H1 (cell line): ENCODE measurements around the gene DNAJA1. TPM values are rescaled to one million over a fixed set of nuclear protein-coding genes. Genes with fewer than 3 reads are reported as not detected.

Experiments
- CTCF ChIA-PET: fragments of 300-600 bp; sonication (Branson Sonifier 250); formaldehyde crosslinking; loops from one replicate; lab custom pipeline; 2021; ENCODE audit not compliant: partially characterized antibody; lab: Charles Lee
- POLR2A ChIA-PET: fragments of 300-600 bp; sonication (Branson Sonifier 250); formaldehyde crosslinking; loops from one replicate; lab custom pipeline; 2021; ENCODE audit warnings: inconsistent platforms; ENCODE audit not compliant: partially characterized antibody; lab: Charles Lee
- DNase-seq, 2 experiments: peaks; one replicate each; pipeline versions ENCODE4 v3.0.0 to v3.0.0-alpha.2; 2010 to 2022; ENCODE audit warnings: low spot score in 2 of 2, low read depth in 1 of 2, mixed read lengths in 1 of 2
- FAIRE-seq: peaks from 2 replicates; lab custom pipeline; 2011; peaks lifted over from hg19 to GRCh38; lab: Jason Lieb, UNC
- H2AFZ ChIP-seq: 2 replicates; pipeline ENCODE4 v1.8.1; 2012; ENCODE audit warnings: low read length, inconsistent platforms
- H2AK5ac ChIP-seq: 2 replicates; pipeline ENCODE4 v1.6.1; 2013; ENCODE audit warnings: low read depth, low read length
- H2BK120ac ChIP-seq: replicated peaks from 2 replicates; pipeline ENCODE3; 2013; ENCODE audit warnings: low read depth, low read length, inconsistent platforms
- H2BK12ac ChIP-seq: 2 replicates; pipeline ENCODE4 v1.6.1; 2013; ENCODE audit warnings: low read depth, low read length
- H2BK15ac ChIP-seq: 2 replicates; pipeline ENCODE4 v1.6.1; 2013; ENCODE audit warnings: low read length
- H2BK20ac ChIP-seq: 2 replicates; pipeline ENCODE4 v1.6.1; 2013; ENCODE audit warnings: low read length
- H2BK5ac ChIP-seq: 2 replicates; pipeline ENCODE4 v1.6.1; 2013; ENCODE audit warnings: low read depth, low read length
- H3K14ac ChIP-seq: 2 replicates; pipeline ENCODE4 v1.6.1; 2013; ENCODE audit warnings: inconsistent platforms; ENCODE audit not compliant: insufficient read length
- H3K18ac ChIP-seq: 2 replicates; pipeline ENCODE4 v1.6.1; 2013; ENCODE audit warnings: low read length; ENCODE audit errors: extremely low read depth
- H3K23ac ChIP-seq: 2 replicates; pipeline ENCODE4 v1.6.1; 2013; ENCODE audit warnings: inconsistent platforms; ENCODE audit not compliant: insufficient read length
- H3K23me2 ChIP-seq: 2 replicates; pipeline ENCODE4 v1.6.1; 2013; ENCODE audit warnings: low read depth, low read length
- H3K27ac ChIP-seq: 2 replicates; pipeline ENCODE4 v1.6.1; 2011; ENCODE audit warnings: low read depth, low read length, inconsistent platforms
- H3K27me3 ChIP-seq, 4 experiments: replicated peaks in 1 of 4; 1 replicate in 1 of 4; 2 replicates in 3 of 4; pipeline versions ENCODE4 v1.6.1 to v1.8.1; 2011 to 2013; ENCODE audit warnings: low read length in 3 of 4, mild to moderate bottlenecking in 3 of 4, inconsistent platforms in 2 of 4, mixed read lengths in 2 of 4, moderate library complexity in 1 of 4; ENCODE audit not compliant: control insufficient read depth in 3 of 4, insufficient read depth in 3 of 4; ENCODE audit errors: extremely low read depth in 1 of 4
- H3K36me3 ChIP-seq, 4 experiments: 2 replicates each; pipeline versions ENCODE4 v1.6.1 to v1.8.1; 2011 to 2013; ENCODE audit warnings: mild to moderate bottlenecking in 4 of 4, low read length in 3 of 4, moderate library complexity in 2 of 4, control low read depth in 1 of 4, inconsistent platforms in 1 of 4; ENCODE audit not compliant: insufficient read depth in 4 of 4, control insufficient read depth in 2 of 4
- H3K4ac ChIP-seq: replicated peaks from 2 replicates; pipeline ENCODE3; 2013; ENCODE audit warnings: low read length, low read depth, mixed read lengths, inconsistent platforms; ENCODE audit not compliant: insufficient read length
- H3K4me1 ChIP-seq, 4 experiments: replicated peaks in 1 of 4; 1 replicate in 1 of 4; 2 replicates in 3 of 4; pipeline versions ENCODE4 v1.6.1 to v1.8.1; 2011 to 2013; ENCODE audit warnings: low read length in 3 of 4, inconsistent platforms in 2 of 4, mixed read lengths in 1 of 4; ENCODE audit not compliant: insufficient read depth in 4 of 4, control insufficient read depth in 3 of 4
- H3K4me2 ChIP-seq, 2 experiments: 2 replicates each; pipeline versions ENCODE4 v1.6.1 to v1.8.1; 2011 to 2013; ENCODE audit warnings: low read depth in 2 of 2, low read length in 2 of 2, control low read depth in 1 of 2, inconsistent platforms in 1 of 2, mild to moderate bottlenecking in 1 of 2; ENCODE audit not compliant: insufficient read depth in 1 of 2
- H3K4me3 ChIP-seq, 4 experiments: fragments of 200-600, 300-600 bp in 1 of 4; sonication (generic), shearing (Covaris generic), sonication (Bioruptor Twin) in 1 of 4; 2 replicates each; pipeline versions ENCODE4 v1.5.1 to v1.8.1; 2011 to 2016; ENCODE audit warnings: low read length in 4 of 4, low read depth in 3 of 4, control low read depth in 2 of 4, inconsistent platforms in 2 of 4, mild to moderate bottlenecking in 2 of 4, mixed read lengths in 1 of 4, moderate library complexity in 1 of 4; ENCODE audit not compliant: insufficient read depth in 2 of 4; ENCODE audit errors: extremely low read depth in 1 of 4
- H3K56ac ChIP-seq: replicated peaks from 2 replicates; pipeline ENCODE3; 2013; ENCODE audit warnings: low read depth, mild to moderate bottlenecking, mixed read lengths, low read length, inconsistent platforms; ENCODE audit not compliant: insufficient read length
- H3K79me1 ChIP-seq: 2 replicates; pipeline ENCODE4 v1.6.1; 2013; ENCODE audit warnings: low read depth, low read length, control low read depth
- H3K79me2 ChIP-seq, 2 experiments: 2 replicates each; pipeline versions ENCODE4 v1.6.1 to v1.8.1; 2012 to 2013; ENCODE audit warnings: low read length in 2 of 2, mild to moderate bottlenecking in 2 of 2, inconsistent platforms in 1 of 2; ENCODE audit not compliant: insufficient read depth in 2 of 2, control insufficient read depth in 1 of 2
- H3K9ac ChIP-seq, 4 experiments: replicated peaks in 1 of 4; 1 replicate in 1 of 4; 2 replicates in 3 of 4; pipeline versions ENCODE4 v1.6.1 to v1.8.1; 2011 to 2013; ENCODE audit warnings: low read depth in 3 of 4, low read length in 3 of 4, control low read depth in 2 of 4, mild to moderate bottlenecking in 2 of 4, moderate library complexity in 2 of 4, inconsistent platforms in 1 of 4; ENCODE audit errors: extremely low read depth in 1 of 4
- H3K9me3 ChIP-seq, 2 experiments: 2 replicates each; pipeline versions ENCODE4 v1.6.1 to v1.8.1; 2012 to 2013; ENCODE audit warnings: mild to moderate bottlenecking in 2 of 2, moderate library complexity in 2 of 2, control low read depth in 1 of 2, inconsistent platforms in 1 of 2, low read depth in 1 of 2, low read length in 1 of 2, mixed read lengths in 1 of 2; ENCODE audit not compliant: insufficient read depth in 2 of 2
- H4K20me1 ChIP-seq, 2 experiments: replicated peaks in 1 of 2; 2 replicates each; pipeline versions ENCODE3 to v1.8.1; 2011 to 2013; ENCODE audit warnings: inconsistent platforms in 2 of 2, low read length in 2 of 2, mild to moderate bottlenecking in 1 of 2; ENCODE audit not compliant: insufficient read depth in 2 of 2, control insufficient read depth in 1 of 2
- H4K5ac ChIP-seq: 2 replicates; pipeline ENCODE4 v1.6.1; 2013; ENCODE audit warnings: low read length, low read depth, mixed read lengths, inconsistent platforms; ENCODE audit not compliant: insufficient read length
- H4K8ac ChIP-seq: 2 replicates; pipeline ENCODE4 v1.8.0; 2013; ENCODE audit warnings: mild to moderate bottlenecking, moderate library complexity, low read length, inconsistent platforms; ENCODE audit not compliant: insufficient read depth; ENCODE audit errors: extremely low read depth
- H4K91ac ChIP-seq: replicated peaks from 2 replicates; pipeline ENCODE3; 2013; ENCODE audit warnings: low read length, mixed read lengths, inconsistent platforms; ENCODE audit not compliant: insufficient read length
- ASH2L ChIP-seq: fragments of 200-600, 300-600 bp; sonication (generic); IDR thresholded peaks from one replicate; pipeline ENCODE4 v1.7.1; 2017; ENCODE audit warnings: low read length
- CBX5 ChIP-seq: fragments of 300-800, 300-1000 bp; sonication (generic); IDR thresholded peaks from 2 replicates; pipeline ENCODE4 v1.7.1; 2016; ENCODE audit warnings: antibody characterized with exemption, low read length, low read depth
- CBX8 ChIP-seq: fragments of 300-800, 300-1000 bp; sonication (generic); IDR thresholded peaks from 2 replicates; pipeline ENCODE4 v1.7.1; 2016; ENCODE audit warnings: low read depth, low read length, borderline replicate concordance
- CREB1 ChIP-seq: IDR thresholded peaks from 2 replicates; pipeline ENCODE4 v1.6.1; 2012; ENCODE audit warnings: inconsistent platforms
- CTBP2 ChIP-seq: IDR thresholded peaks from 2 replicates; pipeline ENCODE4 v1.7.0; 2011; ENCODE audit warnings: borderline replicate concordance, mild to moderate bottlenecking, moderate library complexity, mixed read lengths, low read length; ENCODE audit not compliant: insufficient read depth, insufficient read length
- EGR1 ChIP-seq: IDR thresholded peaks from 2 replicates; pipeline ENCODE4 v1.6.1; 2011; ENCODE audit warnings: low read depth, low read length, borderline replicate concordance
- EP300 ChIP-seq, 2 experiments: IDR thresholded peaks; 1 replicate in 1 of 2; 2 replicates in 1 of 2; pipeline ENCODE4 v1.6.1; 2011 to 2012; ENCODE audit warnings: low read depth in 2 of 2, low read length in 2 of 2, mild to moderate bottlenecking in 2 of 2, borderline replicate concordance in 1 of 2, inconsistent platforms in 1 of 2, moderate library complexity in 1 of 2
- GABPA ChIP-seq: IDR thresholded peaks from 2 replicates; pipeline ENCODE4 v1.6.1; 2011; ENCODE audit warnings: mild to moderate bottlenecking, low read length, moderate library complexity, borderline replicate concordance; ENCODE audit not compliant: insufficient read depth
- GTF2F1 ChIP-seq: IDR thresholded peaks from 2 replicates; pipeline ENCODE4 v1.6.1; 2012; ENCODE audit warnings: low read depth, low read length, improper control_type of control experiment, borderline replicate concordance
- HDAC6 ChIP-seq: IDR thresholded peaks from one replicate; pipeline ENCODE4 v1.7.1; 2012; ENCODE audit warnings: low read depth, mild to moderate bottlenecking, inconsistent platforms, low read length, moderate library complexity
- KDM1A ChIP-seq: fragments of 200-600, 300-600 bp; sonication (generic); IDR thresholded peaks from 2 replicates; pipeline ENCODE4 v1.7.1; 2016; ENCODE audit warnings: mild to moderate bottlenecking, low read length, borderline replicate concordance
- NRF1 ChIP-seq: IDR thresholded peaks from 2 replicates; pipeline ENCODE4 v1.6.1; 2011; ENCODE audit warnings: mild to moderate bottlenecking, low read depth, low read length, improper control_type of control experiment
- POLR2AphosphoS5 ChIP-seq: IDR thresholded peaks from 2 replicates; pipeline ENCODE4 v1.6.1; 2011; ENCODE audit warnings: low read depth, low read length
- SIX5 ChIP-seq: IDR thresholded peaks from 2 replicates; pipeline ENCODE4 v1.6.1; 2011; ENCODE audit warnings: mild to moderate bottlenecking, low read depth, low read length
- SRF ChIP-seq: IDR thresholded peaks from 2 replicates; pipeline ENCODE4 v1.6.1; 2011; ENCODE audit warnings: mild to moderate bottlenecking, low read depth, low read length, moderate library complexity
- WGBS, 2 experiments: shearing (Covaris generic) in 1 of 2; methylation state at CpG; one replicate each; pipeline versions ENCODE4 v1.1.6 to v1.1.7; 2013 to 2015; ENCODE audit warnings: low lambda C conversion rate in 2 of 2, mixed read lengths in 2 of 2, inconsistent platforms in 1 of 2, low coverage in 1 of 2, missing lambda C conversion rate in 1 of 2; ENCODE audit not compliant: insufficient replicate concordance in 2 of 2, insufficient coverage in 1 of 2, insufficient read length in 1 of 2; ENCODE audit errors: extremely low coverage in 1 of 2, missing lambda C conversion rate in 1 of 2; 5-methylcytosine and 5-hydroxymethylcytosine counted together
- polyA plus RNA-seq, 7 experiments: library from polyadenylated mRNA; depleted of rRNA in 3 of 7; stranded (reverse) in 5 of 7; unstranded in 2 of 7; fragments of >200 nt in 5 of 7; fragments of 200-250 nt in 2 of 7; gene quantifications; 1 replicate in 5 of 7; 2 replicates in 1 of 7; 4 replicates in 1 of 7; pipeline versions ENCODE4 v1.2.1 to v1.2.3, GENCODE V29; 2011 to 2013; ENCODE audit warnings: missing spikeins in 2 of 7, mixed read lengths in 2 of 7
- total RNA-seq: library from RNA; stranded (reverse); fragmentation: NEBNext Ultra II Directional; extraction: Animal tissue kit (Norgen Biotek cat#: 25700); gene quantifications from 2 replicates; pipeline ENCODE4 v1.2.1, GENCODE V29; 2021

DNAJA1 gene
- total and polyA plus RNA-seq, 2 of the 8 experiments (the other 6 are each of a cell fraction or from before 2014, with no cell fraction given) = 54.4 to 159 TPM

- no peak for DNase-seq
- Histone ChIP-seq H2BK5ac (no peak overlapping the region), H4K20me1 (peaks cover 0 to 10% of the 10 kb centered on the region in 2 experiments), H3K23me2 (no peaks in the 10 kb centered on the region), H4K8ac (no peak overlapping the region), H3K4me2 (no peak overlapping the region), H3K36me3 (peaks cover 7 to 42% (median 27%) of the 10 kb centered on the region in 4 experiments; a peak in 7 of 8 replicates), H4K5ac (no peak overlapping the region), H3K79me2 (peaks cover 0 to 27% of the 10 kb centered on the region in 2 experiments; a peak in 2 of 4 replicates), H3K14ac (no peak overlapping the region), H3K4me3 (no peak overlapping the region), H2AK5ac (no peak overlapping the region), H3K27me3 (no peaks in the 10 kb centered on the region), H2BK15ac (no peak overlapping the region), H3K4ac (no peak overlapping the region), H2BK12ac (no peak overlapping the region), H3K23ac (no peak overlapping the region), H2BK20ac (no peak overlapping the region), H3K56ac (no peak overlapping the region), H3K18ac (no peak overlapping the region), H2AFZ (no peak overlapping the region), H3K9ac (no peak overlapping the region), H3K4me1 (no peaks in the 10 kb centered on the region), H3K79me1 (peaks cover 4% of the 10 kb centered on the region), H3K9me3 (no peaks in the 10 kb centered on the region), H4K91ac (no peak overlapping the region), H2BK120ac (no peak overlapping the region), H3K27ac (no peak overlapping the region)
- WGBS, 2 experiments = 89% methylated on average over 8 of the region's 8 CpGs; no CpG with 5 or more reads in 1 of the 2 experiments
- POLR2A ChIA-PET = interaction anchor here (1.0 to 1.1 kb wide), 2 partner anchors 12 to 35 kb away, joined by 3 read pairs; partner anchors contain the start of genes APTX and DNAJA1
- TF ChIP-seq POLR2AphosphoS5 (no peak), CBX8 (no peak), CTBP2 (no peak), CBX5 (no peak), SRF (no peak), HDAC6 (no peak), GABPA (no peak), NRF1 (no peak), CREB1 (no peak), KDM1A (no peak), GTF2F1 (no peak), EP300 (IDR thresholded peaks at IDR 0.05; ENCODE audit: borderline replicate concordance in 1 of 2, low read depth in 2 of 2, low read length in 2 of 2) (no peak), ASH2L (no peak), EGR1 (no peak), SIX5 (no peak)
- FAIRE-seq = no peak
- CTCF ChIA-PET = no interaction called here
These were observed 35.4 kb upstream of the DNAJA1 start for GRCh38 chr9:32989660-32990059.
